Choroid plexus epithelial cell (primary cell): Measurements from ENCODE around the gene PPP2R5C.

Source experiments
- DNase-seq: peaks from one replicate; pipeline ENCODE4 v3.0.0-alpha.2; 2010; ENCODE audit warnings: low read depth
- H3K4me3 ChIP-seq: 2 replicates; pipeline ENCODE4 v1.5.1; 2011; ENCODE audit warnings: low read depth, mild to moderate bottlenecking, control low read depth, low read length, moderate library complexity
- CTCF ChIP-seq: conservative IDR thresholded peaks from 2 replicates; pipeline ENCODE4 v1.5.1; 2011; ENCODE audit warnings: low read depth, mild to moderate bottlenecking, control low read depth, inconsistent platforms, low read length, moderate library complexity

The PPP2R5C gene

GRCh38 chr14:101845896-101846295 lies 84.4 kb downstream of the PPP2R5C start:
- no peak for DNase-seq
- H3K4me3 ChIP-seq, result no peak overlapping the region
- no peak for TF ChIP-seq CTCF

DNA sequence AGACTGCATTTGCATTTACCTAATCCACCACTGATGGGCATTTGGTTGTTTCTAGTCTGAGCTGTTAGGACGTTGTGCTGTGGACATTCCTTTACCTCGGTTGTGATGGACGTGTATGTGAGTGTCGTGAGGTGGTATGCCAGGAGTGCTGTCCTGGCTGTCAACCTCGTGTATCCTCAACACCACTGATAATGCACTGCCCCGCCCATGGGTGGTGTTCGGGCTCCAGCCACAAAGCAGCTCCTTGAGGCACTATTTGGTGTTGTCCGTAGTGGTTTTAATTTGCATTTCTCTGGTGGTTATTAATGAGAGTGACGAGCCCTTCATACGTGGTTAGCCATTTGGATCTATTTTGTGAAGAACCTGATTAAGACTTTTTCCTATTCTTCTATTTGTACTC lies 87.6 kb downstream of the PPP2R5C start:
- TF ChIP-seq CTCF, result no peak
- DNase-seq, result no peak
- H3K4me3 ChIP-seq, result no peak overlapping the region

- DNase-seq, result no peak
- TF ChIP-seq CTCF, result no peak
Observed at GRCh38 chr14:101849640-101850039, 88.1 kb downstream of the PPP2R5C start.

DNA sequence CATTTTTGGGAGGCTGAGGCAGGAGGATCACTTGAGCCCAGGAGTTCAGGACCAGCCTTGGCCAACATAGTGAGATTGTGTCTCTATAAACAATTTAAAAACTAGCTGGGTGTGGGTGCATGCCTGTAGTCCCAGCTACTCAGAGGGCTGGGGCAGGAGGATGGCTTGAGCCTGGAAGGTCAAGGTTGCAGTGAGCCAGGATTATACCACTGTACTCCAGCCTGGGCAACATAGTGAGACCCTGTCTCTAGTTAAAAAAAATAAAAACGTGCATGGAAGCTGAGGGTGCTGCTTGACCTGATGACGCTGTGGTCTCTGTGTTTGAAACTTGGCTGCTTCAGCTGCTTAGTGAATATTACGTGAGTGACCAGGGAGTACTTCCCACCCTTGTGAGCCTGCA lies 89.7 kb downstream of the PPP2R5C start:
- H3K4me3 ChIP-seq, result no peak overlapping the region
- TF ChIP-seq CTCF, result no peak
- no peak for DNase-seq

More at GRCh38 chr14:101849640-101850039, 88.1 kb downstream of the PPP2R5C start:
- no peak overlapping the region for H3K4me3 ChIP-seq

- DNase-seq, result peak; percentile 58
- no peak overlapping the region for H3K4me3 ChIP-seq
- TF ChIP-seq CTCF, result peak; percentile 6
Observed at GRCh38 chr14:101851736-101852405, 90.4 kb downstream of the PPP2R5C start.

DNA sequence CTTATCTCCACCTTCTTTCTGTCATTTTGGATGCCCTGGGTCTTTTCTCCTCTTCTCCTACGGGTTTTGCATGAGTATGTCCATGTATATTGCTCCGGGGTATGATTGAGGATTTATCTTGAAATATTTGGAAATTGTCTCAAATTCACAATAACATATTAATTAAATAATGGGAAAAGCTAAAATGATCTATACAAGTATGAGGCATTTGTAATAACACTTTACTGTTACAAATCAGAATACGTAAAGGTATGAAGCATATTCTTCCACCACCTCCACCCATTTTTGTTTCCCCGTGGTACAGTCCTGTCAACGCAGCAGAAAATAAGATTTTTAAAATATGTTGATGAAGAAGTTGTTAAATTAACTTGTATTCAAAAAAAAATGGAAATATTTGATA lies 91.3 kb downstream of the PPP2R5C start:
- DNase-seq, result no peak
- no peak overlapping the region for H3K4me3 ChIP-seq
- TF ChIP-seq CTCF, result no peak

DNA sequence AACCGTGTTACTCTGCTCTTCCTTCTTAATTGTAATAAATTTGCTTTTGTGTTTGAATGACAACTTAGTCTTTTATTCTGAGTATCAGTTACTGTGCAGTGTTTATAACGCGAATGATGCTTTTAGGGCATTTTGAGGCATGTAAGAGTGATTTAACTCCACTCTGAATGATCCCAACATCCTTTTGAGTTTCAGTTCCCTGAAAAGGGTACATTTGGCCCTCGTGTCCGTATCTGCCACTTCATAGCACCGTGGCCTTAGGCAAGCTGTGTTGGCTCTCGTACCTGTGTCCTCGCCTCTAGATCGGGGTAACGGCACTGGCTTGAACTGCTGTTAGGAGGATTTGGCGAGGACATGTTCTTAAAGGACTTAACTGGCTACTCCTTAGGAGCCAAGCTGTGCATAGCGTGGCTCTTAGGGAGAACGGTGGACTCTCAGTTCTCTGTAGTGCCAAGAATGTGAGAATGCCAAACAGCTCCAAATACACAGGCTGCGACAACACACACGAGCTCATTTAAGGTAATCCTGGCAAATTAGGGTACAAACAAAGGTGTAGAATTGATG lies 92.0 kb downstream of the PPP2R5C start:
- TF ChIP-seq CTCF, result no peak
- DNase-seq, result no peak
- no peak overlapping the region for H3K4me3 ChIP-seq
